Neutrophil (primary cell): ENCODE measurements around the gene IDS.

Experiments
- H3K27ac ChIP-seq: fragments of 200-600 bp; sonication (generic); 2 replicates; pipeline ENCODE4 v1.5.1; 2016; ENCODE audit warnings: mild to moderate bottlenecking, moderate library complexity
- H3K27me3 ChIP-seq: fragments of 200-600 bp; sonication (generic); 2 replicates; pipeline ENCODE4 v1.6.0; 2016; ENCODE audit warnings: mild to moderate bottlenecking
- H3K36me3 ChIP-seq: fragments of 200-600 bp; sonication (generic); 2 replicates; pipeline ENCODE4 v1.5.1; 2017
- H3K4me1 ChIP-seq, 2 experiments: fragments of 200-600 bp in 1 of 2; sonication (generic) in 1 of 2; 1 replicate in 1 of 2; 2 replicates in 1 of 2; pipeline versions ENCODE4 v1.5.1 to v1.6.1; 2013 to 2016; ENCODE audit warnings: low read depth in 1 of 2, low read length in 1 of 2, mild to moderate bottlenecking in 1 of 2, moderate library complexity in 1 of 2; ENCODE audit not compliant: control insufficient read depth in 1 of 2, insufficient read depth in 1 of 2
- H3K4me3 ChIP-seq, 2 experiments: fragments of 200-600 bp in 1 of 2; sonication (generic) in 1 of 2; 1 replicate in 1 of 2; 2 replicates in 1 of 2; pipeline ENCODE4 v1.5.1; 2013 to 2016; ENCODE audit warnings: low read depth in 1 of 2, low read length in 1 of 2, mild to moderate bottlenecking in 1 of 2, moderate library complexity in 1 of 2
- H3K9me3 ChIP-seq: fragments of 200-600 bp; sonication (generic); 2 replicates; pipeline ENCODE4 v1.5.1; 2016
- CTCF ChIP-seq: fragments of 200-600 bp; sonication (generic); IDR thresholded peaks from 2 replicates; pipeline ENCODE4 v1.5.1; 2016; ENCODE audit warnings: antibody characterized with exemption

The IDS gene

GRCh38 chrX:149469406-149469805, 35.7 kb downstream of the IDS start:
- H3K4me3 ChIP-seq = no peak overlapping the region
- H3K36me3 ChIP-seq = no peaks in the 10 kb centered on the region
- peaks cover 7% of the 10 kb centered on the region for H3K27me3 ChIP-seq
- no peaks in the 10 kb centered on the region for H3K9me3 ChIP-seq
- no peak overlapping the region for H3K27ac ChIP-seq
- no peak for TF ChIP-seq CTCF
- H3K4me1 ChIP-seq = no peaks in the 10 kb centered on the region

- no peak for TF ChIP-seq CTCF
- no peaks in the 10 kb centered on the region for H3K9me3 ChIP-seq
These were observed 37.2 kb downstream of the IDS start for GRCh38 chrX:149467920-149468319.

GRCh38 chrX:149467461-149467860, 37.6 kb downstream of the IDS start:
- H3K27me3 ChIP-seq = peaks cover 7% of the 10 kb centered on the region
- no peaks in the 10 kb centered on the region for H3K4me1 ChIP-seq
- H3K27ac ChIP-seq = no peak overlapping the region
- no peak for TF ChIP-seq CTCF
- H3K4me3 ChIP-seq = no peak overlapping the region
- no peaks in the 10 kb centered on the region for H3K9me3 ChIP-seq
- H3K36me3 ChIP-seq = no peaks in the 10 kb centered on the region

More at GRCh38 chrX:149467920-149468319, 37.2 kb downstream of the IDS start:
- Histone ChIP-seq H3K36me3 (no peaks in the 10 kb centered on the region), H3K4me1 (no peaks in the 10 kb centered on the region), H3K27ac (no peak overlapping the region), H3K4me3 (no peak overlapping the region), H3K27me3 (peaks cover 7% of the 10 kb centered on the region)

GRCh38 chrX:149462849-149463248, 42.3 kb downstream of the IDS start:
- Histone ChIP-seq H3K36me3 (no peaks in the 10 kb centered on the region), H3K27ac (no peak overlapping the region), H3K4me1 (no peaks in the 10 kb centered on the region), H3K4me3 (no peak overlapping the region), H3K9me3 (no peaks in the 10 kb centered on the region), H3K27me3 (no peaks in the 10 kb centered on the region)
- TF ChIP-seq CTCF = no peak

GRCh38 chrX:149461746-149462145, 43.4 kb downstream of the IDS start:
- no peaks in the 10 kb centered on the region for H3K9me3 ChIP-seq
- H3K36me3 ChIP-seq = no peaks in the 10 kb centered on the region
- no peaks in the 10 kb centered on the region for H3K4me1 ChIP-seq
- H3K27ac ChIP-seq = no peak overlapping the region
- no peaks in the 10 kb centered on the region for H3K27me3 ChIP-seq
- no peak for TF ChIP-seq CTCF
- no peak overlapping the region for H3K4me3 ChIP-seq

GRCh38 chrX:149458586-149458985, 46.5 kb downstream of the IDS start:
- TF ChIP-seq CTCF = no peak
- H3K36me3 ChIP-seq = no peaks in the 10 kb centered on the region
- H3K4me3 ChIP-seq = no peak overlapping the region

More at GRCh38 chrX:149458586-149458985, 46.5 kb downstream of the IDS start:
- no peaks in the 10 kb centered on the region for H3K27me3 ChIP-seq
- H3K4me1 ChIP-seq = no peaks in the 10 kb centered on the region
- no peak overlapping the region for H3K27ac ChIP-seq
- H3K9me3 ChIP-seq = no peaks in the 10 kb centered on the region
